Tibial artery (tissue), 4 donors: ENCODE results near the gene DYRK1A.

Source experiments
- DNase-seq, 2 donors: peaks; one replicate each; pipeline ENCODE4 v3.0.0-alpha.2; 2019
- H3K27ac ChIP-seq, 2 donors: fragments of 200-600 bp; sonication (generic) in 1 of 2; 1 replicate in 1 of 2; 2 replicates in 1 of 2; pipeline ENCODE4 v1.5.1; 2018 to 2019; ENCODE audit warnings: mild to moderate bottlenecking in 1 of 2
- H3K27me3 ChIP-seq, 2 donors: fragments of 200-600 bp; sonication (generic) in 1 of 2; one replicate each; pipeline versions ENCODE4 v1.5.1 to v1.6.0; 2016 to 2019
- H3K36me3 ChIP-seq, 3 donors: fragments of 200-600 bp; sonication (generic) in 2 of 3; one replicate each; pipeline ENCODE4 v1.5.1; 2016 to 2019; ENCODE audit warnings: mild to moderate bottlenecking in 2 of 3
- H3K4me1 ChIP-seq, 4 donors: fragments of 200-600 bp; sonication (generic) in 2 of 4; 1 replicate in 3 of 4; 2 replicates in 1 of 4; pipeline ENCODE4 v1.5.1; 2016 to 2019
- H3K4me3 ChIP-seq, 2 donors: fragments of 200-600 bp; sonication (generic) in 1 of 2; 1 replicate in 1 of 2; 2 replicates in 1 of 2; pipeline ENCODE4 v1.5.1; 2018 to 2019; ENCODE audit warnings: mild to moderate bottlenecking in 2 of 2
- H3K9me3 ChIP-seq, 3 donors: fragments of 200-600 bp; sonication (generic) in 1 of 3; one replicate each; pipeline ENCODE4 v1.5.1; 2016 to 2019
- intact Hi-C: fragments of 100-400 bp; cut with DNase I; formaldehyde crosslinking; loops from one replicate; pipeline ENCODE4 v1.15.0; 2023; ENCODE audit warnings: low total_unique reads
- TF ChIP-seq, protein P1 (sequence below), 2 experiments: fragments of 200-600 bp in 1 of 2; fragments of 450-650 bp in 1 of 2; IDR thresholded peaks; one replicate each; pipeline ENCODE4 v1.5.1; 2017 to 2019; ENCODE audit warnings: antibody characterized with exemption in 2 of 2, mild to moderate bottlenecking in 1 of 2, moderate library complexity in 1 of 2

DYRK1A gene

DNA sequence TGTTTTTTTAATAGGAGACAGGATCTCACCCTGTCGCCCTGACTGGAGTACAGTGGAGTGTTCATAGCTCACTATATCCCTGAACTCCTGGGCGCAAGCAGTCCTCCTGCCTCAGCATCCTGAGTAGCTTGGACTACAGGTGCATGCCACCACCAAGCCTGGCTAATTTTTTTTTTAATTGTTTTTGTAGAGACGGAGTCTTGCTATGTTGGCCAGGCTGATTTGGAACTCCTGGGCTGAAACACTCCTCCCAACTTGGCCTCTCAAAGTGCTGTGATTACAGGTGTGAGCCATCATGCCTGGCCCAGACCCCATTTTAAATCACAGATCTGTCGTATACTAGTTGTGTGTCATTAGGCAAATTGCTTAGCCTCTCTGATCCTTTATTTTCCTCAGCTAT, 161.1 kb downstream of the DYRK1A start:
- TF ChIP-seq, protein P1, sequence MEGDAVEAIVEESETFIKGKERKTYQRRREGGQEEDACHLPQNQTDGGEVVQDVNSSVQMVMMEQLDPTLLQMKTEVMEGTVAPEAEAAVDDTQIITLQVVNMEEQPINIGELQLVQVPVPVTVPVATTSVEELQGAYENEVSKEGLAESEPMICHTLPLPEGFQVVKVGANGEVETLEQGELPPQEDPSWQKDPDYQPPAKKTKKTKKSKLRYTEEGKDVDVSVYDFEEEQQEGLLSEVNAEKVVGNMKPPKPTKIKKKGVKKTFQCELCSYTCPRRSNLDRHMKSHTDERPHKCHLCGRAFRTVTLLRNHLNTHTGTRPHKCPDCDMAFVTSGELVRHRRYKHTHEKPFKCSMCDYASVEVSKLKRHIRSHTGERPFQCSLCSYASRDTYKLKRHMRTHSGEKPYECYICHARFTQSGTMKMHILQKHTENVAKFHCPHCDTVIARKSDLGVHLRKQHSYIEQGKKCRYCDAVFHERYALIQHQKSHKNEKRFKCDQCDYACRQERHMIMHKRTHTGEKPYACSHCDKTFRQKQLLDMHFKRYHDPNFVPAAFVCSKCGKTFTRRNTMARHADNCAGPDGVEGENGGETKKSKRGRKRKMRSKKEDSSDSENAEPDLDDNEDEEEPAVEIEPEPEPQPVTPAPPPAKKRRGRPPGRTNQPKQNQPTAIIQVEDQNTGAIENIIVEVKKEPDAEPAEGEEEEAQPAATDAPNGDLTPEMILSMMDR (IDR thresholded peaks at IDR 0.05), result no peak
- Histone ChIP-seq H3K36me3 (no peaks in the 10 kb centered on the region), H3K27me3 (no peaks in the 10 kb centered on the region), H3K4me1 (peaks cover 0 to 27% (median 19%) of the 10 kb centered on the region in 4 donors), H3K27ac (no peak overlapping the region), H3K4me3 (no peak overlapping the region), H3K9me3 (no peaks in the 10 kb centered on the region)
- intact Hi-C loops, result no loop called here
- no peak for DNase-seq

DNA sequence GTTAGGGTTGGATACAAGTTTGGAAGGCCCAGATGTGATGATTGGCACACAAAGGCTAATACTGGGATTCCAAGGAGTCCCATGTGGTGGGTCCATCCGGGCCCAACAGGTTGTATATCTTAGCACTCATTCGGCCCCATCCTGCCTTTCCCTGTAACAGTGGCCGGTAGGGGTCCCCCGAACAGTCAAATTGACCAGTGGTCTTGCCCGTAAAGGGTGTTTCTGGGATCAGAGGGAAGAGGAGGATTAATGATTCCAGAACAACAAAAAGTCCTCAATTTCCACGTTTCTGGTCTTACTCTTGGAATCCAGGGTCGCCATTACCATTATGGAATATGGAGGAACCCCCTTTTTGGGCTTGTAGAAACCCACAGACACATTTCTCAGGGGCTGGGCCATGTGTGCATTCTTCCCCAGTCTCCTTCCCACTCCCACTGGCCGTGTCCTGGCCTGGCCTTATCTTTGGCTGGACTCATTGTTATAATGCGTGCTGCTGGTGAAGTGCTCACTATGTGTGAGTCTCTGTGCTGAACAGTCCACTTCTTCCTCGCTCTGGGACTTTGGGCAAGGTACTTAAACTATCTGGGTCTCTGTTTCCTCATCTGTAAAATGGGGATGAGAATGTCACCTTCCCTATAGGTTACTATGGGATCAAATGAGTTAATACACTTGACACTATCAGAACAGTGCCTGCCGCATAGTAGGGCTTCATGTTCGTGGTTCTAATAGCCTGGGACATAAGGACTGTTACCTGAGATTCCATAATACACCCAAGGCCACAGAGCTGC, 161.8 kb downstream of the DYRK1A start:
- H3K4me3 ChIP-seq, result no peak overlapping the region
- no peaks in the 10 kb centered on the region for H3K36me3 ChIP-seq
- no peaks in the 10 kb centered on the region for H3K27me3 ChIP-seq
- DNase-seq, result no peak
- H3K27ac ChIP-seq, result no peak overlapping the region
- no peaks in the 10 kb centered on the region for H3K9me3 ChIP-seq
- TF ChIP-seq, protein P1 (IDR thresholded peaks at IDR 0.05), result no peak
- intact Hi-C loops, result no loop called here
- peaks cover 0 to 33% (median 22%) of the 10 kb centered on the region in 4 donors for H3K4me1 ChIP-seq

DNA sequence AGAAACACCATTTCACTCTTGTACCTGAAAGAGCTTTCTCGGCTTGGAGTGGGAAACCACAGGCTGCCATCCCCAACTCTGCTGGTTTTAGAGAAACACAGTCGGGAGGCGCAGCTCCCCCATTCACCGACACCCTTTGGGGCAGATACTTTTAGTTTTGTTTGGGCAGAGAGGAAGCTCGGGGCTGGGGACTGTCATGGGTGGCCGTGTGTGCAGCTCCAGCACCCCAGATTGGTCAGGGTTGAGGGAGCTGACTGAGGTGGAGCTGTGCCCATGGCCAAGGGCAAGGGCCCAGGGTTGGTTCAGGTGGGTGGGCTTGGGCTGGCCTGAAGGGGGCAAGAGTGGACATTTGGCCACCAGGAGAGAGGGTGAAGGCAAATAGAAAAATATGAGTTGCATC, 163.1 kb downstream of the DYRK1A start:
- TF ChIP-seq, protein P1 (IDR thresholded peaks at IDR 0.05), result no peak
- Histone ChIP-seq H3K4me1 (peaks cover 0 to 37% (median 24%) of the 10 kb centered on the region in 4 donors), H3K9me3 (no peaks in the 10 kb centered on the region), H3K27ac (no peak overlapping the region), H3K36me3 (no peaks in the 10 kb centered on the region), H3K4me3 (no peak overlapping the region), H3K27me3 (no peaks in the 10 kb centered on the region)
- intact Hi-C loops, result no loop called here
- no peak for DNase-seq

DNA sequence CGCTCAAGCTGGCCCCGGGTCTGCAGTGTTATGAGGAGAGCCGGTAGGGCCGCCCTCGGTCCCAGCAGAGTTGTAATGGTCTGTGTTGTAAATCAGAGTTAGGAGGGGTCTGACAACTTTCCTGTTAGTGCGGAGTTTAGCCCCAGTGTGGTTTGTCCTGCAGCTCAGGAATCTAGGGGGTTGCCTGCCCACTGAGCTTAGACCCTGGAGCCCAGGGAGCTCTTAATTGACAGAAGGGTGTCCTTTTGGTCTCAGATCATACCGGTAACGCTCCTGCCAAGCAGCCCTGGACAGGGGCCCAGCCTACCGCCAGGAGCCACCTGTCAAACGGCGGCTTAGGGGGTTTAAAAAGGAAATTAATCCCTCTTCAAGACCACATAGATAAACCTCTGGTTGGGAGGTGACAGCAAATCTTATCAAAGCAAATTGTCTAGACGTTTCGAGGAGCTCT, 164.4 kb downstream of the DYRK1A start:
- H3K27me3 ChIP-seq, result no peaks in the 10 kb centered on the region
- TF ChIP-seq, protein P1 (IDR thresholded peaks at IDR 0.05), result no peak
- no peaks in the 10 kb centered on the region for H3K36me3 ChIP-seq
- peak overlapping the region in 1 of 2 donors; percentile 24 for H3K4me3 ChIP-seq
- intact Hi-C loops, result no loop called here
- H3K27ac ChIP-seq, result peak overlapping the region; percentile 58 to 74
- H3K4me1 ChIP-seq, result peaks cover 0 to 37% (median 24%) of the 10 kb centered on the region in 4 donors
- H3K9me3 ChIP-seq, result peaks cover 0 to 11% (median 5%) of the 10 kb centered on the region in 3 donors
- no peak for DNase-seq

DNA sequence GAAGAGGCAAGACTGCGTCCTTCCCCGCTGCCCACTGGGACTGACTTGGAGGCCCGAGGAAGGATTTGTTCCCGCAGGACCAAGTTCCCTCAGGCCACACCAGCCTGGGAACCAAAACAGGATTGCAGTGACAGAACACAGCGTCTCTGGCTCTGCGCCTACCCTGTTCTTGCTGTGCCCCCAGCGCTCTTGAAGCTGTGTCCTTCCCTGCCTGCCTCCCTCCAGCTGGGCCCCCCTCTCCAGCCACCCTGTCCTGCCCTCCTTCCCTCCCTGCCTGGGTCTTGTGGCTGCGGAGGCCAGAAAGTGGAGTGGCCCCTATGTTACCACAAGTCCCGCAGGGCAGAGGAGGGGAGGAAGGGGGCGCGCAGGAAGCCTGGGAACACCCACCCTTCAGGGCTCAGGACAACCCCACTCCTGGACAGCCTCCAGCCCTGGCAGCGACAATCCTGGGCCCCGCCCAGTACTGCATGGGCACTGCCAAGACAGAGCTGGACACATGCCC, 164.9 kb downstream of the DYRK1A start:
- TF ChIP-seq, protein P1 (IDR thresholded peaks at IDR 0.05), result no peak
- peak in 1 of 2 donors; percentile 93 for DNase-seq
- Histone ChIP-seq H3K4me3 (peak overlapping the region; percentile 15 to 24), H3K27me3 (no peaks in the 10 kb centered on the region), H3K4me1 (peaks cover 0 to 37% (median 24%) of the 10 kb centered on the region in 4 donors), H3K27ac (peak overlapping the region; percentile 58 to 74), H3K36me3 (no peaks in the 10 kb centered on the region), H3K9me3 (peaks cover 0 to 14% (median 5%) of the 10 kb centered on the region in 3 donors)
- intact Hi-C loops, result no loop called here
